HG02610 (cell line): Measurements from ENCODE around the gene HECW1.
A peak's percentile ranks its signal among the peaks of the same experiment; 100 is the strongest.
"Not testable (repeated sequence)": the region's sequence is repeated elsewhere in the genome, so short reads cannot be mapped to it uniquely, and the experiment has no call there.

Source experiments
- ATAC-seq: cut with Tn5 transposase; IDR thresholded peaks from one replicate; pipeline ENCODE4 v1.9.1; 2021; ENCODE audit warnings: mild to moderate bottlenecking, moderate library complexity; ENCODE audit not compliant: unreplicated experiment

HECW1 gene

GRCh38 chr7:43590862-43591557, 478.6 kb downstream of the HECW1 start:
- peak; percentile 72 for ATAC-seq

- ATAC-seq, result peak; percentile 25
Observed at GRCh38 chr7:43591558-43592180, 479.2 kb downstream of the HECW1 start.

GRCh38 chr7:43592326-43592725, 479.9 kb downstream of the HECW1 start:
- no peak for ATAC-seq

GRCh38 chr7:43593010-43593409, 480.6 kb downstream of the HECW1 start:
- no peak for ATAC-seq

GRCh38 chr7:43594020-43594419, 481.6 kb downstream of the HECW1 start:
- ATAC-seq, result no peak

GRCh38 chr7:43596426-43596825, 484.0 kb downstream of the HECW1 start:
- ATAC-seq, result not testable (repeated sequence)

GRCh38 chr7:43600056-43600455, 487.6 kb downstream of the HECW1 start:
- ATAC-seq, result no peak

GRCh38 chr7:43602256-43602655, 489.8 kb downstream of the HECW1 start:
- no peak for ATAC-seq

GRCh38 chr7:43604251-43604650, 491.8 kb downstream of the HECW1 start:
- no peak for ATAC-seq

- no peak for ATAC-seq
Observed at GRCh38 chr7:43609097-43609496, 496.6 kb downstream of the HECW1 start.

GRCh38 chr7:43612128-43612527, 499.7 kb downstream of the HECW1 start:
- no peak for ATAC-seq

GRCh38 chr7:43612599-43613589, 500.4 kb downstream of the HECW1 start:
- ATAC-seq, result peak; percentile 89
